PFSK-1 (cell line): Measurements from ENCODE around the gene ANKRD27.

Experiments
- FOXP2 ChIP-seq: optimal IDR thresholded peaks from 2 replicates; pipeline ENCODE3; 2011; ENCODE audit warnings: borderline replicate concordance, control low read depth, inconsistent platforms; ENCODE audit not compliant: insufficient read depth; ENCODE audit errors: extremely low read length, extremely low read depth
- POLR2AphosphoS5 ChIP-seq: IDR thresholded peaks from 2 replicates; pipeline ENCODE4 v1.6.1; 2012; ENCODE audit warnings: low read depth, mild to moderate bottlenecking, control low read depth, low read length, moderate library complexity
- SIN3A ChIP-seq: IDR thresholded peaks from 2 replicates; pipeline ENCODE4 v1.6.1; 2012; ENCODE audit warnings: mild to moderate bottlenecking, low read length, moderate library complexity, borderline replicate concordance; ENCODE audit not compliant: insufficient read depth
- TAF1 ChIP-seq: IDR thresholded peaks from 2 replicates; pipeline ENCODE4 v1.6.1; 2012; ENCODE audit warnings: low read length, control low read depth, borderline replicate concordance; ENCODE audit not compliant: insufficient read depth
- TF ChIP-seq, protein P1 (sequence below), 2 experiments: IDR thresholded peaks; 2 replicates each; pipeline versions ENCODE4 v1.6.1 to v1.8.0; 2011 to 2012; ENCODE audit warnings: low read depth in 2 of 2, low read length in 2 of 2, control low read depth in 1 of 2, inconsistent platforms in 1 of 2, mild to moderate bottlenecking in 1 of 2, moderate library complexity in 1 of 2; ENCODE audit not compliant: insufficient read depth in 1 of 2

The ANKRD27 gene

DNA sequence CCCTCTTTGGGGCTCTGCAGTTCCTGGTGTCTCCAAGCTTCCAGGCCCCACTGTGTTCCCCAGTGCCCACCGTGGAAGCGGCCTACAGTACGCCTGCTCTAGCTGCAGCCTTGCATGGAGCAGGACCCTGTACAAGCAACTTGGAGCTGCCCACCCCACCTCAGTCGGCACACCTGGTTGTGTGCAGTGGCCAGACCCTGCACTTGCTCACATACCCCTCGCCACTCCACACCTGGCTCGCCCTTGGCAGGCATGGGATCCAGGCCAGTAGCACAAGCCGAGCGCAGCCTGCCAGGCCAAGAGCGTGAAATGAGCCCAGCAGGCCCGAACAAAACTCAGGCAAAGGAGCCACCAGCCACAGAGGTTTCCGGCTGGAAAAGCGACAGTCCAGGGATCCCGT, 36.4 kb downstream of the ANKRD27 start:
- TF ChIP-seq POLR2AphosphoS5 (no peak), FOXP2 (no peak), SIN3A (no peak), TAF1 (no peak)
- TF ChIP-seq, protein P1, sequence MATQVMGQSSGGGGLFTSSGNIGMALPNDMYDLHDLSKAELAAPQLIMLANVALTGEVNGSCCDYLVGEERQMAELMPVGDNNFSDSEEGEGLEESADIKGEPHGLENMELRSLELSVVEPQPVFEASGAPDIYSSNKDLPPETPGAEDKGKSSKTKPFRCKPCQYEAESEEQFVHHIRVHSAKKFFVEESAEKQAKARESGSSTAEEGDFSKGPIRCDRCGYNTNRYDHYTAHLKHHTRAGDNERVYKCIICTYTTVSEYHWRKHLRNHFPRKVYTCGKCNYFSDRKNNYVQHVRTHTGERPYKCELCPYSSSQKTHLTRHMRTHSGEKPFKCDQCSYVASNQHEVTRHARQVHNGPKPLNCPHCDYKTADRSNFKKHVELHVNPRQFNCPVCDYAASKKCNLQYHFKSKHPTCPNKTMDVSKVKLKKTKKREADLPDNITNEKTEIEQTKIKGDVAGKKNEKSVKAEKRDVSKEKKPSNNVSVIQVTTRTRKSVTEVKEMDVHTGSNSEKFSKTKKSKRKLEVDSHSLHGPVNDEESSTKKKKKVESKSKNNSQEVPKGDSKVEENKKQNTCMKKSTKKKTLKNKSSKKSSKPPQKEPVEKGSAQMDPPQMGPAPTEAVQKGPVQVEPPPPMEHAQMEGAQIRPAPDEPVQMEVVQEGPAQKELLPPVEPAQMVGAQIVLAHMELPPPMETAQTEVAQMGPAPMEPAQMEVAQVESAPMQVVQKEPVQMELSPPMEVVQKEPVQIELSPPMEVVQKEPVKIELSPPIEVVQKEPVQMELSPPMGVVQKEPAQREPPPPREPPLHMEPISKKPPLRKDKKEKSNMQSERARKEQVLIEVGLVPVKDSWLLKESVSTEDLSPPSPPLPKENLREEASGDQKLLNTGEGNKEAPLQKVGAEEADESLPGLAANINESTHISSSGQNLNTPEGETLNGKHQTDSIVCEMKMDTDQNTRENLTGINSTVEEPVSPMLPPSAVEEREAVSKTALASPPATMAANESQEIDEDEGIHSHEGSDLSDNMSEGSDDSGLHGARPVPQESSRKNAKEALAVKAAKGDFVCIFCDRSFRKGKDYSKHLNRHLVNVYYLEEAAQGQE (IDR thresholded peaks at IDR 0.05; ENCODE audit: insufficient read depth in 1 of 2, low read depth in 2 of 2, low read length in 2 of 2) = no peak

DNA sequence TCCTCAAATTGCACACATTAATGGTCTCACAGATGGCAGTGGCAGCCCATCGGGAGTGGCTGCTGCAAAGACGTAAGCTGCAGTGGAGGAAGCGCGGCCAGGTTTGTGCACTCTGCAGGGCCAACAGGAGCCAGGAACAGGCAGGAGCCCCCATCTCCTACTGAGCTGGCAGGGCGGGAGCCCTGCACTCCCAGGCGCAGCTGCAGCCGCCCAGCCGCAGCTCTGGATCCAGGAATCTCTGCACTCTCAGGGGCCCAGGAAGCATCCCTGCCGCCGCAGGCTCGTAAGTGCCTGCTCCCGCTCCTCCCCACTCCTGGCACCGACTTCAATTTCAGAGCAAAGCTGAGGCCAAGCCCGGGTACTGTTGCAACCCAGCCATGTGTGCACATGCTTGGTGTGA, 37.5 kb downstream of the ANKRD27 start:
- TF ChIP-seq FOXP2 (no peak), POLR2AphosphoS5 (no peak)
- TF ChIP-seq, protein P1 (IDR thresholded peaks at IDR 0.05; ENCODE audit: insufficient read depth in 1 of 2, low read depth in 2 of 2, low read length in 2 of 2) = no peak

DNA sequence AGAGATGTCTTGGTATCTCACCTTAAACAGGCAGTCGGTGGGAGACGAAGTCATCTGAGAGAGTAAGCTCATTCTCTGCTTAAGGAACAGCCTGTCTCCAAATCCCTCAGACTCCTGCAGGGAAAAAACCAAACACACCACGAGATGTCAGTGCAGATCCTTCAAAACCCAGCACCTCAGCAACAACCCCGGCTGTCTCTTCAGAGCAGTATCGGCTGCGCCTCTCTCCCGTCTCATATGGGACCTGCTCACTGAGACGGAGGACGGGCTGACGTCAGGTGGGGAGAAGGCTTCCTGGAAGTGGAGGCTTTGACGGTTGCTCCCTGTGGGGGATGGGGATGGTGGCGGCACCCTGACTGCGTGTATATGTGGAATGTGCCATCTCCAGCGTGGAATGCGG, 43.6 kb downstream of the ANKRD27 start:
- TF ChIP-seq POLR2AphosphoS5 = no peak

DNA sequence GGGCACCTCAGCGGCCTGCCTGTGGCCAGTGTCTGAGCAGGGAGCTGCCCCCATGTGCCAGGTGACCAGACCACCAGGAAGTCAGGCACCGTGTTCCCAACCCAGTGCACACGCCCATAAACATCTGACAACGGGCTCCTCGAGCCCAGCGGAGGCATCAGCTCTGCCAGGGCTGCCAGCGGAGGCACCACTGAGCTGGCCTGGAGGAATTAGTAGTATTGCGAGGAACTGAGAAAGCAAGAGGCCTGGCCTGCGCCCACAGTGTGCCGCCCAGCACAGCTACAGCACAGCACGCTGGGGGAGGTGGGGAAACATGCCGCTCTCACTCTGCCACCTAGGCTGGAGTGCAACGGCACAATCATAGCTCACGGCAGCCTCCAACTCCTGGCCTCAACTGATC, 44.6 kb downstream of the ANKRD27 start:
- TF ChIP-seq SIN3A (no peak), FOXP2 (no peak), TAF1 (no peak), POLR2AphosphoS5 (no peak)
- TF ChIP-seq, protein P1 (IDR thresholded peaks at IDR 0.05; ENCODE audit: insufficient read depth in 1 of 2, low read depth in 2 of 2, low read length in 2 of 2) = no peak

DNA sequence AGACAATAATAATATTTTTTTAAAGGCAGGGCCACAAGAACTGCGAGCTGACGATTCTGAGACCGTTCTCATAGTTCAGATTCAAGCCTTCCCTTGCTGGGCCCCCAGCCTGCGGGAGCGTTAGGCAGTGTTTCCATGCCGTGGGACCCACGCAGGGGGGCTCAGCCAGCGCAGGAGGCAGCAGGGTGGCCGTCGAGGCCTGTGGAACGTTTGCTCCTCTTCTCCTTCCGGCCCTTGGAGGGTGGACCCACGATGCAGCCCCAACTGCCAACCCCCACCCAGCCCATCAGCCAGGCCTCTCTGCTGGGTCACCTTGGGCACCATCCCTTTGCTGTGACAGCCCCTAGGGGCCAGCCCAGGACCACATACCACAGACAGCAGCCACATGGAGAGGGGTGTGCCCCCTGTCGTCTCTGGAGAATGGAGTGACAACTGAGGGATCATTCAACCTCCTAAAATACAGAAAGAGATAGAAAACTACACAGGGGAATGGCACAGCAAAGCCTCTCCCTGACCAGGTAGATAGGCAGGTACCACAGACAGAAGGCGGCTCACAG, 47.2 kb downstream of the ANKRD27 start:
- no peak for TF ChIP-seq FOXP2
- TF ChIP-seq SIN3A = no peak
- TF ChIP-seq, protein P1 (IDR thresholded peaks at IDR 0.05; ENCODE audit: insufficient read depth in 1 of 2, low read depth in 2 of 2, low read length in 2 of 2) = no peak
- TF ChIP-seq TAF1 = no peak
